ENCODE results near the gene GGTA1.
A peak's percentile ranks its signal among the peaks of the same experiment; 100 is the strongest.
"Not testable (repeated sequence)": the region's sequence is repeated elsewhere in the genome, so short reads cannot be mapped to it uniquely, and the experiment has no call there.

GGTA1 gene

DNA sequence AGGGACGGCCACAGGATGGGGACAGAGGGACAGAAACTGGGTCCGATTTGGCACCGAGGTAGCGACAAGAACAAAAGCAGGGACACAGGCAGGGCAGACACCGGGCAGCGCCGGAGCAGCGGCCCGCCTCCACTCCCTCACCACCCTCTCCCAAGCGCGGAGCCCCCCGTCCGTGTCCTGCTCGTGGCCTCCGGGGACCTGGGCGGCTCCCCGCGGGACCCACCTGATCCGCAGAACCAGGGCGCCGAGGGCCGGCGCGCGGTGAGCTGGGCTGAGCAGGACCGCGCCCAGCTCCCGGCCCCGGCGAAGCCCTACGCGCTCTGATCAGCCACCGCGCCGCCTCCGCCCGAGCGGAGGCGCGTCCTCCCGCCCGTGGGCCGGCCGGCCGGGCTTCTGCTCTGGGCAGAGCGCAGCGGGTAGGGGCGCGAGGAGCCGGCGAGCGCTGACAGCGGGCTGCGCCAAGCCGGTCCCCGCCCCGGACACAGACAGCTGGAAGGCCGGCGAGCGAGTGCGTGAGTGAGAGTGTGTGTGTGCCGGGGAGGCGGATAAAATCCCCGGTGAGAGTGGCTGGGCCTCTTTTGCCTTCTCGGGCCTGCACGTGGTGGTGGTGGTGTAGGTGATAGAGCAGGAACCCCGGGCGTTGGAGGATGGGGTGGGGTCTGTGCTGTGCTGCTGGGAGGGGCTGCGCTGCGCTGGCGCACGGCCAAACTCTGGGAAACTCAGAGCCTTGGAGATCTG lies at the start of gene GGTA1:
Gene GGTA1, minus strand, starts transcription at position 418 of the 738 bp plus-strand sequence. CDS start 31,922 bp downstream, outside the sequence.
- no peak within 1 kb of the TSS for H3K27ac Mint-ChIP-seq
- peaks cover 61% of the 10 kb centered on the region for H3K27me3 Mint-ChIP-seq
- peak within 1 kb of the TSS; percentile 65 for H3K4me3 Mint-ChIP-seq
- peaks cover 18% of the 10 kb centered on the region for H3K4me1 Mint-ChIP-seq
- DNase-seq (peak; percentile 29), ATAC-seq (peak; percentile 27)
- peaks cover 7% of the 10 kb centered on the region for H3K36me3 Mint-ChIP-seq (ENCODE audit: low read depth)
- H3K9me3 Mint-ChIP-seq: peaks cover 9% of the 10 kb centered on the region

DNA sequence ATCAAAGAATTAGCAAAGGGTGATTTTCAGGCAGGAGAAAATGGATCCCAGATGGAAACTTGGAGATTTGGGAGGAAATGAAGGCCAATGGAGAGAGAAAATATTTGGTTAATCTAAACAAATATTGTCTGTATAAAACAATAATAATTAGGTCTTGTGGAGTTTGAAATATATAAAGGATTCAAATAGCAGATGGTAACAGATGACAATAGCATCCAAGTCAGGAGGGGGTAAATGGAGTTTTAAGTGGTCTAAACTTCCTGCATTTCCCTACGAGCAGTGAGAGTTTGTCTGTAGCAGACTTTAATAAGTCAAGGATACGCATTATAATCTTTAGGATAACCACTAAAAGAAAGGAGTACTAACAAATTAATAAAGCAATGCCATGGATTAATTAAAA lies 49.0 kb upstream of the GGTA1 start:
- Mint-ChIP-seq H3K27me3 (peaks cover 45% of the 10 kb centered on the region), H3K27ac (no peak overlapping the region), H3K4me3 (no peak overlapping the region), H3K4me1 (peaks cover 3% of the 10 kb centered on the region), H3K9me3 (no peaks in the 10 kb centered on the region), H3K36me3 (ENCODE audit: low read depth) (no peaks in the 10 kb centered on the region)
- DNase-seq: no peak
- no peak for ATAC-seq

DNA sequence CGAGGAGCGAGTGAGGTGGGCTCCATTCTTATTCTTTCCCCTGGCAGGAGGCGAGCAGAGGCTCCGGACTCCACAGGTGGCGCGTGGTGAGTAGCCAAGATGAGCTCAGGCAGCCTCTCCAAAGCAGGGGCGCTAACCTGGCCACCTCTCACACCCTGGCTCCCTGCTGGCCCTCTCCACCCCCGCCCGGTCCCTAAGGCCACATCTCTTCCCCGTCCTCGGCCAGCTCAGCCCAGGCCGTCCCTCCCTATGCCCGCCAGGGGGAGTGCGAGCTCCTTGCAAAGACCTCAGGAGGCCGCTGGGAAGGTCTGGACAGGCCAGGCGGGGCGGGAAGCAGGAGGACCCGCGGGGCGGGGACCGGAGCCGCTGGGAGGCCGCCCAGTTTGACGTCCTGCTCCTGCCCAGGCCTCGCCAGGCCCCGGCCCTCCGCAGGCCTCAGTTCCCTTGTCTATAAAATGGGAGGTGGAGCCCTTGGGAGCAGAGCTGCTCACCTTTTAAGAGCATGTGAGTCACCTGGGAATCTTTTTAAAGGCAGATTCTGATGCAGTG lies 46.3 kb upstream of the GGTA1 start:
- no peak overlapping the region for H3K4me3 Mint-ChIP-seq
- no peaks in the 10 kb centered on the region for H3K36me3 Mint-ChIP-seq (ENCODE audit: low read depth)
- H3K27me3 Mint-ChIP-seq: peaks cover 33% of the 10 kb centered on the region
- peaks cover under 1% of the 10 kb centered on the region for H3K4me1 Mint-ChIP-seq
- H3K27ac Mint-ChIP-seq: no peak overlapping the region
- peak; percentile 80 for ATAC-seq
- peak; percentile 83 for DNase-seq
- no peaks in the 10 kb centered on the region for H3K9me3 Mint-ChIP-seq

DNA sequence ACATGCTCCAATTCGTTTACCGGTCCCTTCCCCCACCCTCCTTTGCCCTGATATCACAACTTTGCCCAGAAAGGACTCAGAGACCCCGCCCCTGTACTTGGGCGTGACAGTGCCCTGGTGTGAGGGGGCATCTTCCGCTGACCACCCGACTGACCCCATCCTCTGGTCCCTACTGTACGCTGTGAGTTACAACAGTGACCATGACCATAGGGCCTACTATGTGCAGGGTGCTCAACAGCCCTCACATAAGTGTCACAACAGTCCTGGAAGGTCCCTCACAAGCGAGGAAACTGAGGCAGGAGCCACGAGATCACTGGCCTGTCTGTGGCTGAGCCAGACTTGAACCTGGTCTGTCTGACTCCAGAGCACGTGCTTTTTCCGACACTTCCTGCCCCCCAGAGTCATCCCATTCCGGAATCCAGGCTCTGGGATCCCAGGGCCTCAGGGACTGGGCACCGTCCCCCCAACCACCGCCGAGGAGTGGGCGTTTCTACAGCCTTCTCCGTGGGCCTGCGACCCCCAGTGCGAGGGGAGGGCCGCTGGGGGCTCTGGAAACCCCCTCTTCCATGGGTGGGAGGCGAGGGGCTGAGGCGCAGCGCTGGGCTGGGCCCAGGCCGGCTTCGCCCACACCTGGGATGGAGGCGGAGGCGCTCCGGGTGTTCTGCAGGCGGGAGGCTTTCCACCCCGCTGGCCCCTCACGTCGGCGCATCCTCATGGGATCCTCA lies 45.7 kb upstream of the GGTA1 start:
- Mint-ChIP-seq H3K27ac (no peak overlapping the region), H3K4me3 (no peak overlapping the region), H3K9me3 (no peaks in the 10 kb centered on the region), H3K36me3 (ENCODE audit: low read depth) (no peaks in the 10 kb centered on the region), H3K4me1 (no peaks in the 10 kb centered on the region), H3K27me3 (peaks cover 32% of the 10 kb centered on the region)
- ATAC-seq (no peak), DNase-seq (no peak)

DNA sequence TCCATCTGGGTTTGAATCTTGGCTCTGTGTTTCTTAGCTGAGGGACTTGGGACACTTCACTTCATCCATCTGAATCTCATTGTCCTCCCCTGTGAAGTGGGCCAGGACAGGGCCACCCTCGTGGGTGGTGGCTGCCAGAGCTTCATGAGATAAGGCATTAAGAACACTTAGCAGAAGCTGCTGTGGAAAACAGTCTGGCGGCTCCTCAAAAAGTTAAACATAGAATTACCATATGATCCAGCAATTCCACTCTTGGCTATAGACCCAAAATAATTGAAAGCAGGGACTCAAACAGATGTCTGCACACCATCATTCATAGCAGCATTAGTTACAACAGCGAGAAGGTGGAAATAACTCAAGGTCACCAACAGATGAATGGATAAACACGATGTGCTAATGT lies 42.4 kb upstream of the GGTA1 start:
- no peaks in the 10 kb centered on the region for H3K9me3 Mint-ChIP-seq
- no peaks in the 10 kb centered on the region for H3K36me3 Mint-ChIP-seq (ENCODE audit: low read depth)
- no peak for ATAC-seq
- DNase-seq: no peak
- H3K27ac Mint-ChIP-seq: no peak overlapping the region
- peaks cover 18% of the 10 kb centered on the region for H3K27me3 Mint-ChIP-seq
- no peak overlapping the region for H3K4me3 Mint-ChIP-seq
- no peaks in the 10 kb centered on the region for H3K4me1 Mint-ChIP-seq

DNA sequence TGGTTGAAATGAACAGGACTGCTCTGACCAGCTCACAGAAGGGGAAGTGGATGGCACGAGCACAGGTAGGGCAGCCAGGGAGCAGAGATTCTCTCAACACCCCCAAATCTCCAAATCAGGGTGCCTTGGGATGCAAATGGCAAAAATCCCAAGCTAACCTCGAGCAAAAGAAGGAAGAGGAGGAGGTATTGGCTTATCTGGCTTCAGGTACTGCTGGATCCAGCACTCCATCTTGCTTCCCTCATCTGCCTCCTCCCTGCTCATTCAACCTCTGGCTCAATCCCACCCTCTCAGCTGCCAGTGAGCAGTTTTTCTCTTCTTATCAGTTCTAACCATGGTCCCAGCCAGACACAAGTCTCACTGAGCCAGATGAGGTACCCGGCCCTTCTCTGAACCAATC lies 41.6 kb upstream of the GGTA1 start:
- H3K36me3 Mint-ChIP-seq (ENCODE audit: low read depth): no peaks in the 10 kb centered on the region
- no peaks in the 10 kb centered on the region for H3K4me1 Mint-ChIP-seq
- H3K4me3 Mint-ChIP-seq: no peak overlapping the region
- H3K27ac Mint-ChIP-seq: no peak overlapping the region
- ATAC-seq: no peak
- H3K27me3 Mint-ChIP-seq: peaks cover 11% of the 10 kb centered on the region
- DNase-seq: no peak
- H3K9me3 Mint-ChIP-seq: no peaks in the 10 kb centered on the region

DNA sequence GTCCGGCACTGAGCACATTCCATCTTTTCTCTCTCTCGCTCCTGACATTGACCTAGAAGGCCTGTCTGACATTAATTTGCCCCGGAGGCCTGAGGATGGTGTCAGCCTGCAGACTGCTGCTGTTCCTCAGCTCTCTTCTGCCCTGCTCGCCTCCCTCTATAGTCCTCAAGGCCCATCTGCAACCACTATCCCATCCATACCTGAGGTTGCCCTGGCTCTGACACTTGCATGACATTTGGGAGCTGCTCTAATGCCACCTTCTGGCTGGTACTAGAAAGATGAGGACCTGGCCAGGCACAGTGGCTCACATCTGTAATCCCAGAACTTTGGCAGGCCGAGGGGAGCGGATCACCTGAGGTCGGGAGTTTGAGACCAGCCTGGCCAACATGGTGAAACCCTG lies 38.6 kb upstream of the GGTA1 start:
- H3K27me3 Mint-ChIP-seq: peaks cover 7% of the 10 kb centered on the region
- no peak for ATAC-seq
- H3K4me1 Mint-ChIP-seq: no peaks in the 10 kb centered on the region
- H3K27ac Mint-ChIP-seq: no peak overlapping the region
- no peak for DNase-seq
- H3K9me3 Mint-ChIP-seq: no peaks in the 10 kb centered on the region
- no peaks in the 10 kb centered on the region for H3K36me3 Mint-ChIP-seq (ENCODE audit: low read depth)
- H3K4me3 Mint-ChIP-seq: no peak overlapping the region

DNA sequence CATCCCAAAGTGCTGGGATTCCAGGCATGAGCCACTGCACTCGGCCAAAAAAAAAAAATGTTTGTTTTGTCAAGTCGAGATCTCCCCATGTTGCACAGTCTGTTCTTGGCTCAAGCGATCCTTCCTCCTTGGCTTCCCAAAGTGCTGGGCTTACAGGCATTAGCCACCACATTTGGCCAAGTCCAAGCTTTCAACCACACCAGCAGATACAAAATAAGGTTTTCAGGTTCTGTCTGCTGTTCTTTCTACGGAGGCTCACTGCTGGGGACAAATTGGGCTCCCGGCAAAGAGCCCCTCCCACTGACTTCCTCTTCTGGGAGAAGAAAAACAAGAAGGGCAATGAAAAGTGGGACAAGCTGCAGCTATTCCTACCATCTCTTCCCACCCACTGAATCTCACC lies 37.6 kb upstream of the GGTA1 start:
- Mint-ChIP-seq H3K4me3 (no peak overlapping the region), H3K9me3 (no peaks in the 10 kb centered on the region), H3K27me3 (peaks cover 7% of the 10 kb centered on the region), H3K27ac (no peak overlapping the region), H3K4me1 (no peaks in the 10 kb centered on the region), H3K36me3 (ENCODE audit: low read depth) (no peaks in the 10 kb centered on the region)
- ATAC-seq (no peak), DNase-seq (no peak)

DNA sequence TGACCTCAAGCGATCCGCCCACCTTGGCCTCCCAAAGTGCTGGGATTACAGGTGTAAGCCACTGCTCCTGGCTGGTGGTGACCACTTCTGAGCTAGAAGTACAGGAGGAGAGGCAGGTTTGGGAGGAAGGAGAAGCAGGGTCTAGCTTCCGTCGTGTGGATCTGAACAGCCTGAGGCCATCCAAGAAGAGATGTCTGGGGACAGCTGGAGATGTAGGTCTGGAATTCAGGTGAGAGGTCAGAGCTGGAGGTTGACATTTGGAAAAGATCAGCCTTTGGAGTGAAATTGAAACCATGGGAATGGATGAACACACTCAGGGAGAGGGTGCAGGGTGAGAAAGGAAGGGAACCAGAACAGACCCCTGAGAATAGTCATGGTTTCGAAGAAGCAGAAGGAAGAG lies 33.2 kb upstream of the GGTA1 start:
- no peak overlapping the region for H3K4me3 Mint-ChIP-seq
- no peak overlapping the region for H3K27ac Mint-ChIP-seq
- H3K9me3 Mint-ChIP-seq: no peaks in the 10 kb centered on the region
- peaks cover 10% of the 10 kb centered on the region for H3K27me3 Mint-ChIP-seq
- ATAC-seq (no peak), DNase-seq (no peak)
- H3K4me1 Mint-ChIP-seq: no peaks in the 10 kb centered on the region
- no peaks in the 10 kb centered on the region for H3K36me3 Mint-ChIP-seq (ENCODE audit: low read depth)

DNA sequence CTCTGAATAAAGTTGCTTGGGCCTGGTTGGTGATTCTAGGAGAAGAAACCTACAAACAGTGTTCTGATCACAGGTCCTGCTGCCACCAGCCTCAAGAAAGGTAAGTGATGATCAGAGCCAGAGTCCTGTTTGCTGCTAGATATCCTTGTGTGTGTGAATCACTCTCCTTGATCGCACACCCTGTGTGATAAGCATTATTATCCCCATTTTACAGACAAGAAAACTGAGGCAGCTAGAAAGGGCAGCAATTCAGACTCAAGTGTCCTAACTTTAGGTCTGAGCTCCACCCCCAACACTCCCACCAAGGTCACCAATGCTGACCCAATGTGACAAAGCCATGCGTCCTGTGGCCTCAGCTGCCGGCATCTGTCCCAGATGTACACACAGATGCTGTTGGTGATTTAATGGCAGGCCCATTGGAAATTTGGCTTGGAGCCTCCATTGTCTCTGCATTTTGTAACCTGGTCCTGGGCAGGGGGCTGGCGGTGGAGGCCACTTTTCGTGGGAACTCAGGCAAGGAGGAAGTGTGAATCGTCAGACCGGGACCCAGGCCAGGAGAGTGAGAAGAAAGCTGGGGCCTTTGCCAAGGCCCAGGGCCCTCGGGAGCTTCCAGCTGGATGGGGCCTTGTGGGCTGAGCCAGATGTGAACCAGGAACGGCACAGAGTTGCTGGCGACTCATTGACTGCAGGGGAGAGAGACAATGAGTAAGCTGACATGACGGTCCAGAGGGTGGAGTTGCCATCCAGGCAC lies 29.8 kb upstream of the GGTA1 start:
- no peak overlapping the region for H3K4me3 Mint-ChIP-seq
- no peaks in the 10 kb centered on the region for H3K36me3 Mint-ChIP-seq (ENCODE audit: low read depth)
- H3K27ac Mint-ChIP-seq: no peak overlapping the region
- DNase-seq: no peak
- no peaks in the 10 kb centered on the region for H3K4me1 Mint-ChIP-seq
- no peaks in the 10 kb centered on the region for H3K9me3 Mint-ChIP-seq
- peaks cover 13% of the 10 kb centered on the region for H3K27me3 Mint-ChIP-seq
- no peak for ATAC-seq

DNA sequence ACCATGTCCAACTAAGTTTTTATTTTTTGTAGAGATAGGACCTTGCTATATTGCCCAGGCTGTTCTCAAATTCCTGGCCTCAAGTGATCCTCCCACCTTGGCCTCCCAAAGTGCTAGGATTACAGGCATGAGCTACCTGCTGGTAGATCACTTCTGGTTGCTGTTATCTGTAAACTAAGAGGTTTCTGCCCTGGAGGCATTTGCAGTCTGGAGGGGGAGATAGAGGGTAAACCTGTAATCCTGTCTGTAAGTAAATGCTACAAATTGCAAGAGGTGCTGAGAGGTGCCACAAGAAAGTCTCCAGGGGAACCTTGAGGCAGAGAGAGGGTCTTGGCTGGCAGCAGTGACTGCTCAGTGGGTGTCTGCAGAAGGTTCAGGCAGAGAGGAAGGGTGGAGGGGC lies 29.0 kb upstream of the GGTA1 start:
- Mint-ChIP-seq H3K27ac (no peak overlapping the region), H3K27me3 (peaks cover 13% of the 10 kb centered on the region), H3K4me3 (no peak overlapping the region), H3K4me1 (no peaks in the 10 kb centered on the region), H3K9me3 (no peaks in the 10 kb centered on the region), H3K36me3 (ENCODE audit: low read depth) (no peaks in the 10 kb centered on the region)
- no peak for DNase-seq
- no peak for ATAC-seq

DNA sequence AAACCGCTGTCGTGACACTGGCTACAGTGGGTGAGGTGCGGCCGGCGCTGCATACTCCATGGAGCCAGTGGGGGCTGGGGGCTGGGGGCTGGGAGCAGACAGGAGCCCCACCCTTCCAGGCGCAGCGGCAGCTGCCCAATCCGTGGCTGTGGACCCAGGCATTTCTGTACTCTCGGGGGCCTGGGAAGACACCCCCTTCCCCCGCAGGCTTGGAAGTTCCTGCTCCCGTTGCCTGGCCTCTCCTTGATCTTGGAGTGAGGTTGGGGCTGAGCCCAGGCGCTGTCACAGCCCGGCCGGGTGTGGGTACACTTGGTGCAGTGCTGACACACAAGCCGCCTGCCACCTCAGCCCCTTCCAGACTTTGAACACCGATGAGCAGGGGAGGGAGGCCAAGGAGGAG lies 27.7 kb upstream of the GGTA1 start:
- DNase-seq (no peak), ATAC-seq (no peak)
- H3K27me3 Mint-ChIP-seq: peaks cover 16% of the 10 kb centered on the region
- H3K36me3 Mint-ChIP-seq (ENCODE audit: low read depth): peaks cover 3% of the 10 kb centered on the region
- H3K4me1 Mint-ChIP-seq: no peaks in the 10 kb centered on the region
- peaks cover 3% of the 10 kb centered on the region for H3K9me3 Mint-ChIP-seq
- H3K4me3 Mint-ChIP-seq: no peak overlapping the region
- no peak overlapping the region for H3K27ac Mint-ChIP-seq

DNA sequence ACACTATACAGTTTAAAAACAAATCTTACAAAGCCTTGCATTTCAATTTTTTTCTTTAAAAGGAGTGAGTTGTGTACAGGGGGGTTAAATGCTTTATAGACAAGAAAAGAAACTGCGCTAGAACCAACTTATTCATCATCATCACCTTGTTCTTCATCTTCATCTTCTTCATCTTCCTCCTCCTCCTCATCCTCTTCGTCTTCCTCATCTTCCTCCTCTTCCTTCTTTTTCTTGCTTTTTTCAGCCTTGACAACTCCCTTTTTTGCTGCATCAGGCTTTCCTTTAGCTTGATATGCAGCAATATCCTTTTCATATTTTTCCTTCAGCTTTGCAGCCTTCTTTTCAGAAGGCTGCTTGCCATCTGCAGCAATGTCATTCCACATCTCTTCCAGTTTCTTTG lies 20.0 kb upstream of the GGTA1 start:
- not testable (repeated sequence) for H3K36me3 Mint-ChIP-seq (ENCODE audit: low read depth); DNase-seq; H3K27me3 Mint-ChIP-seq; ATAC-seq; H3K4me1 Mint-ChIP-seq; H3K9me3 Mint-ChIP-seq; H3K4me3 Mint-ChIP-seq; H3K27ac Mint-ChIP-seq

DNA sequence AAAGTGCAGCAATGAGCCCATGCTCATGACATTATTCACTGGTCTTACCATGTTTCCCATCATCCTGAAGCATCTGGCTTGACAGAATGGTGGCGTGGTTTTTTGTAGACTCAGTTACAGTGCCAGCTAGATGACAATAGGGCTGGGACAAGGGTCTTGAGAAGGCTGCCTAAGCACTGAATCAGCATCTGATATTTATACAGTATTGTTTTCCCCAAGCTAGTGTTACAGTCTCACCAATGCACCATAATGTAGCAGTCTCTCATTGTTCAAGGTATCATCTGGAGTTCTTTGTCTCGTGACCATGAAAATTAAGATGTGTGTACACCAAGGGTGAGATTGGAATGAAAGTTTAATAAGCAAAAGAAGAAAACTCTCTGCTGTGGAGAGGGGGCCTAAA lies 19.0 kb upstream of the GGTA1 start:
- Mint-ChIP-seq H3K9me3 (peaks cover 3% of the 10 kb centered on the region), H3K4me3 (no peak overlapping the region), H3K4me1 (no peaks in the 10 kb centered on the region), H3K27ac (no peak overlapping the region), H3K27me3 (peaks cover 5% of the 10 kb centered on the region), H3K36me3 (ENCODE audit: low read depth) (peaks cover 4% of the 10 kb centered on the region)
- DNase-seq: no peak
- ATAC-seq: no peak

DNA sequence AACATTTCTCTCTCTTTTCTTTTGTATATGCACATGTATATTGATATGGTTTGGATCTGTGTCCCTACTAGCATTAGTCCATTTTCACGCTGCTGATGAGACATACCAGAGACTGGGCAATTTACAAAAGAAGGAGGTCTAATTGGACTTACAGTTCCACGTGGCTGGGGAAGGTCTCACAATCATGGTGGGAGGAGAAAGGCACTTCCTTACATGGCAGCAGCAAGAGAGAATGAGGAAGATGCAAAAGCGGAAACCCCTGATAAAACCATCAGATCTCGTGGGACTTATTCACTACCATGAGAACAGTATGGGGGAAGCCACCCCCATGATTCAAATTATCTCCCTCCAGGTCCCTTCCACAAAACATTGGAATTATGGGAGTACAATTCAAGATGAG lies 13.5 kb upstream of the GGTA1 start:
- H3K27me3 Mint-ChIP-seq; H3K4me1 Mint-ChIP-seq; H3K4me3 Mint-ChIP-seq; H3K27ac Mint-ChIP-seq; DNase-seq; ATAC-seq; H3K9me3 Mint-ChIP-seq; H3K36me3 Mint-ChIP-seq (ENCODE audit: low read depth): not testable (repeated sequence)

Data from activated naive CD8-positive, alpha-beta T cell treated with anti-CD3 and anti-CD28 coated beads, Interleukin-2, amount 50 U/mL, for 24 hours (primary cell).